Measurements from ENCODE around the gene DNAJC5. TPM values are rescaled to one million over a fixed set of nuclear protein-coding genes. Genes with fewer than 3 reads are reported as not detected.

Gene DNAJC5
- total RNA-seq, 2 experiments from 2014 or later, result 54.0 to 58.7 TPM

- Mint-ChIP-seq H3K27me3 (no peaks in the 10 kb centered on the region), H3K4me3 (no peak overlapping the region), H3K9me3 (no peaks in the 10 kb centered on the region), H3K36me3 (ENCODE audit: low read depth) (peaks cover 54% of the 10 kb centered on the region), H3K27ac (no peak overlapping the region), H3K4me1 (peaks cover 3% of the 10 kb centered on the region)
- no peak for DNase-seq
- POLR2A ChIA-PET, result no interaction called here
- CTCF ChIA-PET, result interaction anchor here (1.2 kb wide), 1 partner anchor 12 kb away, joined by 3 read pairs; no protein-coding TSS in a partner anchor
Measured at GRCh38 chr20:63933646-63934045, 38.7 kb downstream of the DNAJC5 start.

- H3K27me3 Mint-ChIP-seq, result no peaks in the 10 kb centered on the region
- CTCF ChIA-PET, result interaction anchor here (0.9 kb wide), 1 partner anchor 11 kb away, joined by 3 read pairs; no protein-coding TSS in a partner anchor
- no peak overlapping the region for H3K27ac Mint-ChIP-seq
- peaks cover 3% of the 10 kb centered on the region for H3K4me1 Mint-ChIP-seq
- H3K36me3 Mint-ChIP-seq (ENCODE audit: low read depth), result peaks cover 47% of the 10 kb centered on the region
- H3K9me3 Mint-ChIP-seq, result no peaks in the 10 kb centered on the region
- POLR2A ChIA-PET, result no interaction called here
- H3K4me3 Mint-ChIP-seq, result no peak overlapping the region
- no peak for DNase-seq
Measured at GRCh38 chr20:63934271-63935068, 39.5 kb downstream of the DNAJC5 start.

GRCh38 chr20:63935447-63935846 lies 40.5 kb downstream of the DNAJC5 start:
- H3K9me3 Mint-ChIP-seq, result no peaks in the 10 kb centered on the region
- H3K27me3 Mint-ChIP-seq, result no peaks in the 10 kb centered on the region
- no peak overlapping the region for H3K4me3 Mint-ChIP-seq
- CTCF ChIA-PET, result no interaction called here
- no peak overlapping the region for H3K27ac Mint-ChIP-seq
- POLR2A ChIA-PET, result no interaction called here
- peaks cover 49% of the 10 kb centered on the region for H3K36me3 Mint-ChIP-seq (ENCODE audit: low read depth)
- peaks cover 4% of the 10 kb centered on the region for H3K4me1 Mint-ChIP-seq
- peak; percentile 3 for DNase-seq

GRCh38 chr20:63937596-63937995 lies 42.7 kb downstream of the DNAJC5 start:
- Mint-ChIP-seq H3K4me1 (peaks cover 20% of the 10 kb centered on the region), H3K4me3 (no peak overlapping the region), H3K36me3 (ENCODE audit: low read depth) (peaks cover 46% of the 10 kb centered on the region), H3K9me3 (peaks cover 2% of the 10 kb centered on the region), H3K27me3 (no peaks in the 10 kb centered on the region), H3K27ac (no peak overlapping the region)
- ChIA-PET CTCF (interaction anchor here (0.6 to 1.4 kb wide), 3 partner anchors 16 to 41 kb away, joined by 3 to 4 read pairs (median 3); no protein-coding TSS in a partner anchor), POLR2A (no interaction called here)
- DNase-seq, result no peak

- CTCF ChIA-PET, result interaction anchor here (1.8 kb wide), 1 partner anchor 65 kb away, joined by 3 read pairs; no protein-coding TSS in a partner anchor
- peaks cover 26% of the 10 kb centered on the region for H3K4me1 Mint-ChIP-seq
- H3K27ac Mint-ChIP-seq, result peak overlapping the region; percentile 19
- no peaks in the 10 kb centered on the region for H3K27me3 Mint-ChIP-seq
- no peak for DNase-seq
- H3K9me3 Mint-ChIP-seq, result peaks cover 2% of the 10 kb centered on the region
- H3K36me3 Mint-ChIP-seq (ENCODE audit: low read depth), result peaks cover 46% of the 10 kb centered on the region
- no peak overlapping the region for H3K4me3 Mint-ChIP-seq
- POLR2A ChIA-PET, result no interaction called here
Measured at GRCh38 chr20:63939061-63939935, 44.4 kb downstream of the DNAJC5 start.

GRCh38 chr20:63940071-63940471 lies 45.1 kb downstream of the DNAJC5 start:
- peaks cover 42% of the 10 kb centered on the region for H3K36me3 Mint-ChIP-seq (ENCODE audit: low read depth)
- no peak for DNase-seq
- no peak overlapping the region for H3K27ac Mint-ChIP-seq
- peaks cover 29% of the 10 kb centered on the region for H3K4me1 Mint-ChIP-seq
- no peaks in the 10 kb centered on the region for H3K27me3 Mint-ChIP-seq
- H3K9me3 Mint-ChIP-seq, result peaks cover 2% of the 10 kb centered on the region
- no peak overlapping the region for H3K4me3 Mint-ChIP-seq
- CTCF ChIA-PET, result no interaction called here
- POLR2A ChIA-PET, result no interaction called here

GRCh38 chr20:63940472-63941266 lies 45.7 kb downstream of the DNAJC5 start:
- Mint-ChIP-seq H3K27me3 (no peaks in the 10 kb centered on the region), H3K4me3 (no peak overlapping the region), H3K9me3 (peaks cover 2% of the 10 kb centered on the region), H3K27ac (peak overlapping the region; percentile 90), H3K36me3 (ENCODE audit: low read depth) (peaks cover 39% of the 10 kb centered on the region), H3K4me1 (peaks cover 29% of the 10 kb centered on the region)
- ChIA-PET CTCF (interaction anchor here (1.0 kb wide), 1 partner anchor 44 kb away, joined by 3 read pairs; no protein-coding TSS in a partner anchor), POLR2A (interaction anchor here (0.8 kb wide), 1 partner anchor 12 kb away, joined by 3 read pairs; no protein-coding TSS in a partner anchor)
- DNase-seq, result no peak

- POLR2A ChIA-PET, result interaction anchor here (0.8 kb wide), 1 partner anchor 13 kb away, joined by 3 read pairs; no protein-coding TSS in a partner anchor
- CTCF ChIA-PET, result interaction anchor here (0.9 to 1.3 kb wide), 3 partner anchors 13 to 63 kb away, joined by 3 read pairs; no protein-coding TSS in a partner anchor
- peaks cover 29% of the 10 kb centered on the region for H3K4me1 Mint-ChIP-seq
- peaks cover 32% of the 10 kb centered on the region for H3K36me3 Mint-ChIP-seq (ENCODE audit: low read depth)
- peak overlapping the region; percentile 90 for H3K27ac Mint-ChIP-seq
- H3K27me3 Mint-ChIP-seq, result no peaks in the 10 kb centered on the region
- DNase-seq, result peak; percentile 91
- peak overlapping the region; percentile 10 for H3K4me3 Mint-ChIP-seq
- H3K9me3 Mint-ChIP-seq, result peaks cover 2% of the 10 kb centered on the region
Measured at GRCh38 chr20:63941282-63942081, 46.6 kb downstream of the DNAJC5 start.

- Mint-ChIP-seq H3K27me3 (no peaks in the 10 kb centered on the region), H3K36me3 (ENCODE audit: low read depth) (peaks cover 32% of the 10 kb centered on the region), H3K4me1 (peaks cover 35% of the 10 kb centered on the region), H3K9me3 (peaks cover 2% of the 10 kb centered on the region), H3K4me3 (peak overlapping the region; percentile 27), H3K27ac (peak overlapping the region; percentile 95)
- DNase-seq, result peak; percentile 67
- ChIA-PET CTCF (interaction anchor here (0.8 to 1.3 kb wide), 3 partner anchors 10 to 96 kb away, joined by 3 to 4 read pairs (median 4); no protein-coding TSS in a partner anchor), POLR2A (no interaction called here)
Measured at GRCh38 chr20:63942250-63942951, 47.5 kb downstream of the DNAJC5 start.

- POLR2A ChIA-PET, result no interaction called here
Measured at GRCh38 chr20:63942969-63943807, 48.3 kb downstream of the DNAJC5 start.

More at GRCh38 chr20:63942969-63943807, 48.3 kb downstream of the DNAJC5 start:
- Mint-ChIP-seq H3K27me3 (no peaks in the 10 kb centered on the region), H3K4me3 (no peak overlapping the region), H3K9me3 (peaks cover 2% of the 10 kb centered on the region), H3K4me1 (peaks cover 40% of the 10 kb centered on the region), H3K36me3 (ENCODE audit: low read depth) (peaks cover 27% of the 10 kb centered on the region), H3K27ac (peak overlapping the region; percentile 95)
- DNase-seq, result no peak
- CTCF ChIA-PET, result interaction anchor here (0.8 to 1.3 kb wide), 3 partner anchors 9 to 95 kb away, joined by 4 to 5 read pairs (median 4); partner anchors contain the start of gene UCKL1

Data from activated CD4-positive, alpha-beta T cell treated with anti-CD3 and anti-CD28 coated beads, Interleukin-2, amount 10 ng/mL, durations not matched to agents 7 days and 5 days (primary cell).